Stimulated activated CD4-positive, alpha-beta T cell treated with anti-CD3 and anti-CD28 coated beads, Interleukin-1b, Interleukin-23, amount 100 ng/mL, for 48 hours (primary cell): ENCODE results near the gene DNM1L.
A peak's percentile ranks its signal among the peaks of the same experiment; 100 is the strongest.

Experiments
- DNase-seq: peaks from one replicate; pipeline ENCODE4 v3.0.0-alpha.2; 2020

DNM1L gene

DNA sequence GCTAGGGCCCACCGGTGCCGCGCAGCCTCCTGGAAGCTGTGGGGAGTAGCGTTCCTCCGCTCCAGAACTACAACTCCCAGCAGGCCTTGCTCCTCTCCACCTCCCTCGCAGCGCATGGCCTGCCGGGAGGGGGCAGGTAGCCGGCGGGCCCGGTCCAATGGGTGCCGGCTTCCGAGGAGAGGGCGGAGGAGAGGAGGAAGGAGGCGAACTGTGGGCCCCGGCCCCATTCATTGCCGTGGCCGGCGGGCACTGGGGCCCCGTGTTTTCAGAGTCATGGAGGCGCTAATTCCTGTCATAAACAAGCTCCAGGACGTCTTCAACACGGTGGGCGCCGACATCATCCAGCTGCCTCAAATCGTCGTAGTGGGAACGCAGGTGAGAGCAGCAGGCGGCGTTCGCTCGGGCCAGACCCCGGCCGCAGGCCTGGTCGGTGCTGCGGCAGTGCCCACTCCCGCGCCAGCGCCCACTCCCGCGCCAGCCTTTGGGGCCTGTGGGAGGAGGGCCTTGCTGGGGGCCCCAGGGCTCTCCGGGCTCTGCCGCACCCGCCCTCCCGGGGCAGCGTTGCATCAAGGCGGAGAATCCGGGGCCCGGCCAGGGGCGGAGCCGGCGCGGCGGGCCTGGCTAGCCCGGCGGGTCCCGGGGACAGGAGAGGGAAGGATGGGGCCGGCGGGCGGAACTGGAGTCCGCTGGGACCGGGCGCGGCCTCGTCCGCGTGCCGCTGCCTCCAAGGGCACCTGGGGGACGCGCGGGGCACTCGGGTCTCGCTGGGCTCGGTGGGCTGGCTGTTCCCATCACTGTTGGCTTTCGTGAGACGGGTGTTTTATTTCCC is at the start of gene DNM1L:
DNM1L (plus strand) TSS at position 211 of the 829 bp plus-strand sequence; CDS start at position 274, 63 bp downstream.
- peak; percentile 92 for DNase-seq

DNA sequence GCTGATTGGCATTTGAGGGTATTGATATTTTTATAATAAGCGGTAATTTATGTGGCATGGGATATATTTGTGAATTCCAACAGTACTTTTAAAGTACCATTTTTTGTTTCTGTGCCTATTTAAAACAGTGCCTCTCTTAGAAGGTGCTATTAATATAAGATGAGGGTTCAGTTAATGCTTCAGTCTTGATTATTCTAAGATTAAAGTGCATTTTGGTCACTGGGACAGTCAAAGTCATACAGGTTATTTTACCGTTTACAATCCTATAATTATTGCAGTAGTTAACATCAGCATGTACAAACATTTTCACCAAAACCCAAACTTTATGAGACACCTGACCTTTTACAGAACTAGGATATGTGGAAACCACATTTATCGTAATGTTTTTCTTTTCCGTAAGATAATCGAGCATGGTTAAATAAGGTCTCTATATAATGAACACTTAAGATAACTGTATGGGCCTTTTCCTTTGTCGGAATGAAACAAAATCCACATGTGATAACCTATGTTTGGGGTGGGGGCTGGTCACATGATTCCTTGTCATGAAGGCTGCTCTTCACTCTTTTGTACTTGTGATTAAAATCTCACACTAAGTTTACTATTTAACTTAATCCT is 37.7 kb upstream of the DNM1L start:
- DNase-seq: no peak

DNA sequence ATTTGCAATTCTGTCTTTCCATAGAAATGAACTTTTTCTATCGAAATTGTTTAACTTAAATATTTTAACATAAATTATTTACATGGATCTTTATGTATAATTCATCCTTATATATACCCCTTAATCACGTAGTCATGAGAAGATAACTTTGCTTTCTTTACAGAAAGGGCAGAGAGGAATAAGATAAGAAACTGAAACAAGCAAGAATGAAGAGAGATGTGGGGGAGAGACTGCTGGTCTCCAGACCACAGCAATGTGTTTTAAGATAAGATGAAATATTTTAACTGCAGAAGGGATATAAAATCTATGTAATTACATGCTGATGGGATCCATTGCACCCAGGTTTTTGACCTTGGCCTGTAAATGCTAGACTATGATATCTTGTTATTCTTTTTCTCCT is 34.7 kb upstream of the DNM1L start:
- DNase-seq: no peak

DNA sequence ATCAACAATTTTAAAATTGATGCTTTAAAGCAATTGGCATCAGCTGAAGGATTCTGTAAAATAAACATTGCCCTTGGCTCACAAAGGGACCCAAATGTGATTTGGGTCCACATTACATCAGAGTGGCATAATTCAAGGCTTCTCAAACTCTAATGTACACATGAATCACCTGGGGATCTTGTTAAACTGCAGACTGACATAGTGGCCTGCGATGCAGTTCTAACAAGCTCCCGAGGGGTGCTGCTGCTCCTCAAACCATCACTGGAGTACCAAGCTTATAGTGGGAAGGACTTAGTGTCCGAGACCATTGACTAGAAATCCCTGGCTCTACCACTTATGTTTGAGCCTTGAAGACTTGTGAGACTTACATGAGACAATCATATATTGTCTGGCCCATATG is 31.8 kb upstream of the DNM1L start:
- DNase-seq: no peak

DNA sequence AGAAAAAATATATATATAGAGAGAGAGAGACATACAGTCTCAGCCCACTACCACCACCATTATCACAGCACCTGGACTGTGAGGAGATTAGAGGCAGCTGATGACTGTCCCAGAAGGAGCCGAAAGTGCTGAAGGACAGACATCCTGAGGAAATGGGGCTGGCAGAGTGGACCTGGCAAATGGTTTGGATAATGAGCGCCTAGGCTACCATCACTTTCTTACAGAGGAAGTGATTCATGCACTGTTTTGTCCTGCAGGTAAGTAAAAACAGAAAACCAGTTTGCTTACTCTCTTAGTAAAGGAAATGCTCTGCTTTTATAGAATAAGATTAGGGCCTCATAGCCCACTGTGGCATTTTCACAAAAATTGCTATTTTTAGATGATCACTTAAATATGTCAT is 28.6 kb upstream of the DNM1L start:
- DNase-seq: no peak

DNA sequence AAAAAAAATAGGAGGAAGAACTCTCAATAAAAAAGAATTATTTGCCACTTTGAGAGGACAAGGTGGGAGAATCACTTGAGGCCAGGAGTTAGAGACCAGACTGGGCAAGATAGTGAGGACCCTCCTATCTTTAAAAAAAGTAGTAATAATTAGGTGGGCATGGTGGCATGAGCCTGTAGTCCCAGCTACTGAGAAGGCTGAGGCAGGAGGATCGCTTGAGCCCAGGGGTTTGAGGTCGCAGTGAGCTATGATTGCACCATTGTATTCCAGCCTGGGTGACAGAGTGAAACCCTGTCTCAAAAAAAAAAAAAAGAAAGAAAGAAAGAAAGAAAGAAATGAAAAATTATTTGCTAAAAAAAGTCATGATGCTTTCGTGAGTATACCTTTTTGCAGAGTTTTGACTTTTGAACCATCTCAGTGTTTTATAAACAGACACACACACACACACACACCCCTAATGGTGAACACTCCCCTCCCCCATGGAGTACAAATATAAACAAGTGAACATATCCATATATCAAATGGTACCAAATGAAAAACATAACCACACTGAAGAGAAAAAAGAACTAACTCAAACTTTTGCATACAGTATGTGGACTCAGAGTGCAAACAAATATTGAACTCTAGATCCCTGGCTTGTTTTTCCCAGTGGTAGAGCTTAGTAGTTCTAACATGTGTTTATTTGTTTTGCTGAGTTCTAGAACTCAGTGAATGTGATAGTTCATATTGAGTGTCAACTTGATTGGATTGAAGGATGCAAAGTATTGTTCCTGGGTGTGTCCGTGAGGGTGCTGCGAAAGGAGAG is 27.7 kb upstream of the DNM1L start:
- no peak for DNase-seq

DNA sequence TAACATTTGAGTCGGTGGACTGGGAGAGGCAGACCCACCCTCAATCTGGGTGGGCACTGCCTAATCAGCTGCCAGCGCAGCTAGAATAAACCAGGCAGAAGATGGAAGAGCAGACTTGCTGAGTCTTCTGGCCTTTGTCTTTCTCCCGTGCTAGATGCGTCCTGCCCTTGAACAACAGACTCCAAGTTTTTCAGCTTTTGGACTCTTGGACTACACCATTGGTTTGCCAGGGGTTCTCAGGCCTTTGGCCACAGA is 27.2 kb upstream of the DNM1L start:
- no peak for DNase-seq

DNA sequence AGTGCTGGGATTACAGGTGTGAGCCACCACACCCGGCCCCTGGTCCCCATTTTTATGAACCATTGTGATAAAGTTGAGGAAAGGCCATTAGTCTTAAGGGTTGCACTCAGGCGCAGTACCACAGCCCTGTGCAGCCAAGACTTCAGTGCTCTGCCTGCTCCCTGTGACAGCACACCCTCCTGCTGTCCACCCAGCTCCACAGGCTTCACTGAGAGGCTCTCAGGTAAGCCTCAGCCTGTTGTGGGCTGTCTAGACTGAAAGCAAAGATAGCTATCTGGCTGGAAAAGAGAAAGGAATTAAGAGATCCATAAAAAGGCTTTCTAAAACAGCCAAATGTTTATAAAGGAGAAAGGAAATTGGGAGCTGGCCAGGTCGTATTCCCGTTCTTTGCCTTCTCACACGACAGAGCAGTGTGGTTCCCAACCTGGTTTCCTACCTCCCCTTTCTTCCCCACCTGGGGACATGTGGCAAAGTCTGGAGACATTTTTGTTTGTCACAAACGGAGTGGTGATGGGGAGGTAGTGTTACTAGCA is 19.1 kb upstream of the DNM1L start:
- no peak for DNase-seq

DNA sequence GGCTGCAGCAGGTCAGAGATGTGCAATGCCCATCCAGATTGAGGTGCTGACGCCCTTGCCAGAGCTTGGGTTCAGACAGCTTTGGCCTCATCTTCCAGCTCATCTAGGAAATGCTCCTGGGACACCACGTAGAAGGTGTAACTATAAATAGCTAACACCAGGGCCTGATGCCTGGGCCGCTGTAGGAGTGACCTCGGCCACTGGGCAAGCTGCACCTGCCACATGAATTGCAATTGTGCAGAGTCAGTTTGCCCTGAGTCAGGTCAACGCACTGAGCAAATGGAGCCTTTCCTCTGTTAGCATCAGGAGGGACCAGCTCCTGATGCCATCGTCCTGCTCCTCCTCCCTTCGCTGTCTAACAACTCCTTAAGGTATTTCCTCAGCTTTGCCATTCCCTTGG is 17.4 kb upstream of the DNM1L start:
- no peak for DNase-seq

DNA sequence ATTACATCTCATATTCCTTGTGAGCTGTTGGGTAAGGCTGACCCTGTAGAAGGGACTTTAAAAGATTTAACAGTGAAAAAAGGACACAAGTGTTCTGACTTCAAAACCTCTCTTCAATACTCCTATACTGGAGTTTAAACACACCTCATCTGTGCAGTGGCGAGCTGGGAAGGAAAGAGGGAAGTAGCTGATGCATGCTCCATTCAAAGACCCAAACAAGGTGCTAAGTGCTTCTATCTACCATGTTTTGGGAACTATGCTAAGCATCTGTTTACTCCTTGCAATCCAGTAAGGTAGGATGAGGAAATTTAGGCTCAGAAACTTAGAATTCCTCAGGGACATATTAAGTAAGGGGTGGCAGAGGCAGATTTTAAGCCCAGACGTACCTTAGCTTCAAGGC is 16.4 kb upstream of the DNM1L start:
- DNase-seq: no peak

DNA sequence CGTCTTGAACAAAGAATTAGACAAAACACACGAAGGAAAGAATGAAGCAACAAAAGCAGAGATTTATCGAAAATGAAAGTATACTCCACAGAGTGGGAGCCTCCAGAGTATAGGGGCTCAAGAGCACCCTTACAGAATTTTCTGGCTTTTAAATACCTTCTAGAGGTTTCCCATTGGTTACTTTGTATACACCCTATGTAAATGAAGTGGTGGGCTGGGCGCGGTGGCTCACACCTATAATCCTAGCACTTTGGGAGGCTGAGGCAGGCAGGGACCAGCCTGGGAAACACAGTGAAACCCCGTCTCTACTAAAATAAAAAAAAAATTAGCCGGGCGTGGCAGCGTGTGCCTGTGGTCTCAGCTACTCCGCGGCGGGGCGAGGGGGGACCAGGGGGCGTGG is 13.1 kb upstream of the DNM1L start:
- DNase-seq: no peak

DNA sequence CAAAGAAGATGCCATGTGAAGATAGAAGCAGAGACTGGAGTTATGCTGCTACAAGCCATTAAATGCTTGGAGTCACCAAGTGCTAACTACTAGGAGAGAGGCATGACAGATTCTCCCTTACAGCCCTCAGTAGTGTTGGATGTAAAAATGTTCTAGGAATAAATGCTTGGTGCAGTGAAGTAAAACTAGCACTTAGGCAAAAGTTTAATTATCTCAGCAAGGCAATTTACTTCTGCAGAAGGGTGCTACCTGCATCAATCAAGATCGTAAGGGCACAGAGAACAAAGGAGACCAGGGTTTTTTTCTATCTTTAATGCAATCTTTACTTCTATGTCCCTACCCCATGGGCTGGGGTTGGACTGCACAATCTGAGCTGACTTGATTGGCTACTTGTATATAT is 9.5 kb upstream of the DNM1L start:
- DNase-seq: no peak

DNA sequence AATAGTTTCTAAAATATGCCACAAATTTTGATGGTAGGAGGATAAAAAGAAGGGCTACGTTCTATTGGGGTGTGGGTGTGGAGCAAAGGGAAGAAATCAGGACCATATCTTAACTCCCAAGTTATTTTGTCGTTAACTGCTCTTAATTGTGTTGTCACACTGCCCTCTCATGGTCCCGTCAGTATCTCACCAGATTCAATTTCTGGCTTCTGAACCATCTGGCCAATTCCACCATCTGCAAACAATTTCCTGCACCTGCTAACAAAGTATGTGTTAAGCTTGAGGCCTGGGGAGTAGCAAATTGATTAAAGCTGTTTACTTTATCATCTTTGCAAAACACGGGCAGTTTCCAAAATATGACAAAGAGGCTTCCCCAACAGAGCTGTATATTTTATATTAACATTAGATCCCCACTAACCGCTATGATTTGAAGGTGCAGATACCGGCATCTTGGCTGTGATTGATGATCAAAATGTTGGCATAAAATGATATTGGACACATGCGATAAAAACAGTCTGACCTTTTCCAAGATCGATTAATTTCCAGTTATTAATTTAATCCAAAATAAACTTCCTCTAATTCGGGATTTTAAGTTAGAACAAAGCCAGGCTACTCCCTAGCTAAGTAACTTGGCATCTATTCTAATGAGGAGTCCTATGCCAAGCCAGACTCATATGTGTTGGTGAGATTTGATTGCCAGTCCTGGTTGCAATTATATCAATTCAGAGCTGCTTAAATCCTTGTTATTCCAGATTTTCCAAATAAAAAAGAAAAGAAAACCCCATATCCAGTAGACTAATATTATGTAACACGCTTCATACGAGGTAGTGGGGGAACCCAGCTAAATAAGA is 6.9 kb upstream of the DNM1L start:
- DNase-seq: no peak

DNA sequence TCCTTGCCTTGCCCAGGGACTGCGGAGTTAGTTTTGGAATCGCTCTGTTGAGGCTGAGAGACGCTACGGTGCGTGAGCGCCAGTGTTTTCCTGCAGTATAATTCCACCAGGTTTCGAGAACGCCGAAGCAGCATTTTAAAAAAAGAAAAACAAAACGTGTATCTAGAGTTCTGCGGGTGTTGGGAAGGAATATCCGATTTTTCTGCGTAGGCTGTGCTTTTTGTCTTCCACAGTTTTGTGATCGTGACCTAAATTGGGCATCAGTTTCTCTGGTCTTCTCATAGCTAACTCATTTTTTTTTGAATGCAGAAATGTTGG is 778 bp downstream of the DNM1L start:
- DNase-seq: no peak

DNA sequence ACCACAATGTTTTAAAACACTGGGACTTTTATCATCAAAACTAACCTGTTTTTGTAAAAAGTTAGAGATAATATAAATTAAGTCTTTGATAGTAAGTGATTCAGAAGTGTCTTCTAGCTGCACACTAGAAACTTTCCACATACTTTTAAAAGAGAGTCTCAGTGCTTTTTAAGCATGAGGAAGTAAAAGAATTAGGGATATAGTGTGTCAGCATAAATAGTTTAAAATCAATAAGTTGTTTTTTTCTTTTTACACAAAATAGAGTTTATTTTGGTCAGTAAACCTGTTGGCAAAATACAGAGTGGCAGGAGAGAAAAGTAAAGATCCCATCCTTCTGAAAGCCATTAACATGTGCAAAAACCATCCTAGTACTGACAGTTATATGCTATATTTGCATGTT is 1.7 kb downstream of the DNM1L start:
- DNase-seq: no peak

DNA sequence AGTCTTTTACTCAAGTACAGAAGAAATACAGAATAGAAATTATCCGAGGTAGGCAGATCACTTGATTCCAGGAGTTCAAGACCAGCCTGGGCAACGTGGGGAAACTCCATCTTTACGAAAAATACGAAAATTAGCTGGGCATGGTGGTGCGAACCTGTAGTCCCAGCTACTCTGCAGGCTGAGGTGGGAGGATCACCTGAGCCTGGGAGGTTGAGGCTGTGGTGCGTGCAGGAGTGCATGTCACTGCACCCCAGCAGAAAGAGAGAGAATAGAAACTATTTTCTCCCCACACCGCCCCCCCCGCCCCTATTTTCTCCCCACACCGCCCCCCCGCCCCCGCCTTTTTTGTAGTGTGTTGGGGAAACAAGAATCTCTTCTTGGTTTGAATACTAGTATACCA is 2.2 kb downstream of the DNM1L start:
- DNase-seq: no peak

DNA sequence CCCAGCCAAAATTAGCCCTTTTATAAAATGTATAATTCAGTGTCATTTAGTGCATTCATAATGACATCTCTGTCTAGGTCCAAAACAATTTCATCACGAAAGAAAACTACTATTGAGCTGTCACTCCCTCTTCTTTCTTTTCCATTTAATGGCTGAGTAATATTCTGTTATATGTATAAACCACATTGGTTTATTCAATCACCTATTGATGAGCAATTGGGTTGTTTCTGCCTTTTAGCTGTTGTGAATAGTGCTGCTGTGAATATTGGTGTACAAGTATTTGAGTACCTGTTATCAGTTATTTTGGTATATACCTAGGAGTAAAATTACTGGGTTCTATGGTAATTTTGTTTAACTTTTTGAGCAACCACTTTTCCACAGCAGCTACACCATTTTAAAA is 7.2 kb downstream of the DNM1L start:
- DNase-seq: no peak

DNA sequence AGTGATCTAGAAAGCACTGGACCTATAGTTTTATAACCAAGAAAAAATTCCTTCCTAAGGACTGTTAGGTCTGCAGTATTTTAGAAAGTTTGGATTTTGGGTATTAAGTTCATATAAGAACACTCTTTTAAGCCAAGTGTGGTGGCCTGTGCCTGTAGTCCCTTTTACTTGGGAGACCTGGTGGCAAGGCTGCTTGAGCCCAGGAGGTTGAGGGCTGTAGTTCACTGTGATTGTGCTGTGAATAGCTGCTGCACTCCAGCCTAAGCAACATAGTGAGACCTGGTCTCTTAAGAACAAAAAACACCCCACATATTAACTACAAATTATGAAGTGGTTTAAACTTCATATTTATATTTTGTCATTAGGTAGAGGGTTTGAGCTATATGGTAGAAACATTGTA is 9.7 kb downstream of the DNM1L start:
- DNase-seq: no peak

DNA sequence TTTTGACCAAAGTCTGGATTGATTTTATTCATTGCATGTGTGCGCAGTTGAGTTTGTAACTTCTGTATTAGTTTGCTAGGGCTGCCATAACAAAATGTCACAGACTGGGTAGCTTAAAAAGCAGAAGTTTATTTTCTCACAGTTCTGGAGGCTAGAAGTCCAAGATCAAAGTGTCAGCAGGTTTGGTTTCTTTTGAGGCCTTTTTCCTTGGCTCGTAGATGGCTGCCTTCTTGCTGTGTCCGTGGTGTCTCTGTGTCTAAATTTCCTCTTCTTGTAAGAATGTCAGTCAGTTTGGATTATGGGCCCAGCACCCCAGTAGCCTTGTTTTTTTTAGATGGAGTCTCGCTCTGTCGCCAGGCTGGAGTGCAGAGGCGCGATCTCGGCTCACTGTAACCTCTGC is 11.8 kb downstream of the DNM1L start:
- no peak for DNase-seq

DNA sequence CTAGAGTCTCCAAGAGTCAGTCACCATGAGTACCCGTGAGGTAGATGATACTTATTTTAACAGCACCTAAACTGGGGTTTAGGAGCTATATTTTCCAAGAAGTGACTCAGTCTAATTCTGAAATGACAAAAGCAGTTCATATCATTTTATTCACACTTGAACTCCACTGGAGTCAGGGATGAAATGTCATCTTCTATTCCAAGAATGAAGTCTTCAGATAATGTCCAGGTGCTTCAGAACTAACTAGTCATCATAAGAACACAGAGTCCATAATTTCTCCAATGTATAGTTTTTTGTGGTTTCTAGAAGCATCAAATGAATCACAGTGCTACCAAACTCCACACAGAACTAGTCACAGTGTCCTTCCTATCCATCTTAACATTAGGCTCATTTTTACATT is 13.3 kb downstream of the DNM1L start:
- no peak for DNase-seq

DNA sequence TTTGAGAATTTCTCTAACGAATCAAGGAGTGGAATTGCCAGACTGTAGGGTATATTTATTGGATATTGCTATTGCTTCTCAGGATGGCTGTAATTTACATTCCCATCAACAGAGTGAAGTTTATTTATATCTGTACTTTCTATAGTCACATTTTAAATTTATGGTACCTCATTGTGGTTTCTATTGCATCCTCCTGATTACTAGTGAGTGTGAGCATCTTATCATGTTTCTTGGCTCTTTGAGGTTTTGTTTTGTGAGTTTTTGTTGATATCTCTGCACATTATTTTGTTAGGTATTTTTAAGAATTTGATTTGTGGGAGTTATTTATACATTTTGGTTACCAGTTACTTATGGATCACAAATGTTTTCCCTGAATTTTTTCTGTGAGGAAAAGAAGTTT is 13.9 kb downstream of the DNM1L start:
- DNase-seq: no peak

DNA sequence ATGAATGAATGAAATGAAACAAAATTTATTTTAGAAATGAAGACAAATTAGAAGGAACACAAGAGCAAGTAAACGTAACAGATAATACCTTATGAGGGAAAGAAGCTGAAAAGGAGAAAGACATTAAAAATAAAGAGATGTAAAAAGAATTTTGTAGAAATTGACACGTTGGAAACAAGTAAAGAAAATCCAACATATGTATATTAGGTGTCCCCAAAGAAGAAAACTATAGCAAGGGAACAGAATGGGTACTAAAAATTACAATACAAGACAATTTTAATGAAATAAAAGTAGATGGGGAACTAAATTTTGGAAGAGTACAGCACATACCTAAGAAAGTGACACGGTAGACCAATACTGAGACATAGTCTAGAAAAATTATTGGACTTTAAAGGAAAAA is 16.7 kb downstream of the DNM1L start:
- no peak for DNase-seq

DNA sequence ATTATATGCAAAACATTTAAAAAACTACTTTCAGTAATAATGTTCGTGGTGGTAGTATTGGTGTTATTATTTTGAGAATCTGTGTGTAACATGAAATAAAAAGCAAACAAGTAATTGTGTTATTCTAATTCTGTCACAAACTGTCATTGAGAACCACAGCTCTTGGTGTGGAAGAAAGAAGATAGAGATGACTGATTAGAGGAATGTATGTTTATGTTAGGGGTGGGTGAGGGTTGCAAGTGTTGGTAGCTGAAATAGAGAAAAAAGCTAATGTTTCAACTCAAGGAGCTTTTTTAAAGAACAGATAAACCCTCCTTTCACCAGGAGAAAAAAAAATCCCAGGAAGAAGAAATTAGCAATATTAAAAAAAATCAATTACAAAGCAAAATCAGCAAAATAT is 18.3 kb downstream of the DNM1L start:
- DNase-seq: no peak
